ENCODE data around the gene IL1RL2.

IL1RL2 gene

DNA sequence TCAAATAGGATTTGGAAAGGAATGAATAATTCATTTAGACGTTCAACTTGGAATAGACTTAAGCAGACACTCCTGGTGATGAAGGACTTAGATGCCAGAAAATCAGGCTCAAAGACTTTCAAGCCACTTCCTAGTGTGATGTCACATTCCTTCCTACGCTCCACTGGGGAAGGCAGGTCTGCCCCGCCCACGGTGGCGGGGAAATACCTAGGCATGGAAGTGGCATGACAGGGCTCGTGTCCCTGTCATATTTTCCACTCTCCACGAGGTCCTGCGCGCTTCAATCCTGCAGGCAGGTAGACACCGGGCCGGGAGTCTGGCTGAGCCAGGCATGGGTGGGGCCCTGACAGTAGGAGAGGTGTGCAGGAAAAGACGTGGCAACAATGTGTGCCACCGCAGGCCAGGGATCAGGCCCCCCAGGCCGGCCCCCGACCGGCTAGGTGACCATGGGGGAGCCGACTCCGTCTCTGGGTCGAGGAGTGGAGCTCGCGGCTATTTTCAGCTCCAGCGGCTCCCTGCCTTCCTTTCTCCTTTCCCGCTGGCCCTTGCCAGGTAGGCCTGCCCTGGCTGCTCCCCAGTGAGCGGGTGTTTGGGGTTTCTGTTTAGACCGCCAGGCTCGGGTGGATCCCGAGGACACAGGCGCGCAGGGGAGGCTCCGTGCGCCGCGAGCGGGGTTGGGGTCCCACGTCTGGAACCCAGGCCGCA lies at the start of gene IL1RL2:
Gene IL1RL2 (plus strand): TSS at position 233 of the 705 bp plus-strand sequence. CDS start 845 bp downstream, outside the sequence.
- peak; percentile 39 for DNase-seq

DNA sequence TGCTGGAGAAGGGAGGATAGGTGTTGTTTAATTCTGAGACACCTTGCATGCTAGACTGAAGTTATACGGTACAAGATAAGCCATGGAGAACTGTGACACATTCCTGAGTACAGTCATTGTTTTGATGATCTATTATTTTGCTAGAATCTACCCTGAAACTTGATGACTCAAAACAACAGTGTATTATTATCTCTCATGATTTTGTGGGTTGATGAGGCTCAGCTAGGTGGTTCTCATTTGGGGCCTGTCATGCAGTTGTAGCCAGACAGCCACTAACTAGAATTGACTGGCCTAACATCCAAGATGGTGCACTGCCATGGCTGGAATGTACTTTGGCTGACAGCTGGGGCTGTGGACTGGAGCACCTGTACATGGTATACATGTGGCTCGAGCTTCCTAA lies 49.7 kb upstream of the IL1RL2 start:
- no peak for DNase-seq

DNA sequence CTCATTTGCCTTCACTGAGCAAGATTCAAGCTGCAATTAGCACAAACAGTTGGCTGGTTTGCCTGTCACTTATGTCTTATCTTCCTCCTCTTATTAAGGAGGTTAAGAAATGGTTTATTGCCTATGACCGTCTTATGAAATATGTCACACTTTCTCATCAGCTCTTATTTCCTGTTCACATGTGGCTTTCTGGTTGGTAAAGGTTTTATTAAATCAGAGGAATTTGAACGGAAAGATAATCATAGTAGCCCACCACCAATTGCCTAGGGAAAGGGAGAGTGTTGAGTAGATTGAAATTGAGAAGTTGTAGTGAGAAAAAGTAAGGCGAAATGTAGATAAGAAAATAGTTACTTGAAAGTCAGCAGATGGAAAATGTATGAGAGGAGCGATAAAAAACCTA lies 48.5 kb upstream of the IL1RL2 start:
- no peak for DNase-seq

DNA sequence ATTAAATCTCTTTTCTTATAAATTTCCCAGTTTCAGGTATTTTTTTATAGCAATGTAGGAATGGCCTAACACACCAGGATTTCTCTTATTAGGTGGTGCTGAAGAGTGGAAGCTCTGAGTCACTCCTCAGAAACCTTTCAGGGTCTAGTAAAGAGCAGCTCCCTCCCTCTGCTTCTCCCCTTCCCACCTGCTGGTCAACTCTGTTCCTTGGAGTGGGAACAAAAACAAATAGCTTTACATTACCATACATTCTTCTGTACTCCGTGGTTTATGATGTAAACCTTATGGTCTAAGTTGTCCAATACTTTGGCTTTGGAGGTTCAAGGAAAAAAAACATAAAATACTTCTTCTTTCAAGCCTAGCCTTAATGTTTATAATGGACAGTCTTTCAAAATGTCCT lies 47.0 kb upstream of the IL1RL2 start:
- no peak for DNase-seq

DNA sequence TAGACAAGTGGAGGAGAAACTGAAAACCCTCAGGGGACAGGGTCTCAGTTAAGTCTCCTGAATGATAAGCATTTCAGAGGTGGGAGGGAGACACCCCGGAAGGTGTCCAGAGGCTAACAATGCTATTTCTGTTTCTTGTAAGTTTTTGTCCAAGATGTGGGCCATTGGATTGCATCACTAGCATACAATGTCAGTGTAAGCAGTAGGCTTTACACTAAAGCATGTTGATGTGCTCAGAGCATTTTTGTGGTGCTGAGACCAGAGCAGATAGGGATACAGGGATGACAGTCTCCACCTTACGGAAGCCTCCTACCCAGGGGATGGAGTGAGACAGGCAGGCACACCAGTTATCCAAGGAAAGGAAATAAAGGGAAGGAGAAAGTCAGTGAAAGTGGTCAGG lies 46.4 kb upstream of the IL1RL2 start:
- no peak for DNase-seq

DNA sequence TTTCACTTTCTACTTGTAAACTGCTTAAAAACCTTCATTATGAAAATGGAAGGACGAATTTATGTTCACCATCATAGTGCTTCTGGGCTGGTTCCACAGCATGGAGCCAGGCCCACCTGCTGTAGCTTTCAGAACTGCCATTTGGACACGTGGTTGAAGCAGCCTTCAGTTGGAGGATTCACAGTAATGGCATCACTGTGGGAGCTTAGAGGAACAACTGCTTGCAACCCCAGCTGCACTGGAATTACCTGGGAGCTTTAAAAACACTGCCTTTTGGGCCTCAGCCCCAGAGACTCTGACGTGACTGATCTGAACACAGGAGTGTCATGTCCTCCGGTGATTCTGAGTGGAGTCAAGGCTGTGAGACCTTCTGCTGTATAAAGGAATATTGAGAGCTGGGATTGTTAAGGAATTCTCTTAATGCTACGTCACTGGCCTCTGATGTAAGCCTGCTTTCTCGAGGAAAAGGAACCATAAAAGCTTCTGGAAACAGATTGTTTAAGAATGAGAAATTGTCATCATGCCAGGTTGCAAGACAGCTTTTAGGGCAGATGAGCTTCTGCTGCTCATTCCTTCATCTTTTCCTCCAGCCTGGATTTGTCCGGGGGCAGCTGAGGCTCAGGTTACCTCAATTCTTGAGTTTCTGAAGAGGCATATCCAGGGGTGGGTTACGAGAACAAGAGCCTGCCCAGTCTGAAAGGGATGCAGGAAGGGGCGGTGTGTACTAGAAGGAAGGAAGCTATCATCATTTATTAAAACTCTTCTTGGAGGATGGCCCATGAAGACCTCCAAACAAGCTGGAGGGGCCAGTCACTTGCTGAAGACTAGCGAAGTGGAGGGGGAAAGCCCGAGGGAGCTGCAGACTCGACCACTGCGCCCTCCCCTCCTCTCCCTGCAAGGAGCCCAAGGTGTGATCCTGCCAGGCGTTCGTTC lies 45.5 kb upstream of the IL1RL2 start:
- peak; percentile 67 for DNase-seq

DNA sequence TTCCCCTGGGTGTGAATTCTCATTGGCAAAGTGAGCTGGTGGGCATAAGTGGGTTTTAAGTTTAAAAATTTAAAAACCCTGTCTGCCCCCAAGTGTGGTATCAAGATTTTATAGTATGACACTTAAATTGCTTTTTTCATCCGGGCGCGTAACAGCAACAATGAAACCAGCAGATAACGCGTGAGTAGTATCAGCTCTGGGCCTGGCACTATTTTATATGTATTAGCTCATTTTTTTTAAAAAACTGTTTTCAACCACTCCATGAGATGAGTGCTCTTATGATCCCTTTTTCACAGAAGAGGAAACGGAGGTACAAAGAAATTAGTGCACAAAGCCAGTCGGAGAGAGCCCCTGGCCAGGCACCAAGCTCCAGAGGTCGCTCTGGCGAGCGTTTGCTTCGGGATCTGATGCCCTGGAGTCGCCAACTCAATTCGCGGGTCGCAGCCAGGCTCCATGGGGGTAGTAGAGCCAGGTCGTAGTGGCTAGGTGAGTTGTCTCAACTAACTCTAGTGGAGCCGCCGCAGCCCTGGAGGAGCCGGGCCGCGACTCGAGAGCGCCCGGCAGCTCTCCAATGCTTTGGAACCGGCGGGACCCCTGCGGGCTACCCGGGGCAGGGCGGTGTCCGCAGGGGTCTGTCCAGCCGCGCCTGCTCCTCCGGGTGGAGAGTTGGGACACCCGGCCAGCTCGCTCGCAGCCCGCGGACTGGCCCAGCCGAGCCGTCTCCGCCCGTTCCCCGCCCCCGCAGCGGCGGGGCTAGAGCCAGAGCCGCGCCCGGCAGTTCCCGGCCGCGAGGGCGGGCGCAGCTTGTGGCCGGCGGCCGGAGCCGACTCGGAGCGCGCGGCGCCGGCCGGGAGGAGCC lies 44.6 kb upstream of the IL1RL2 start, which contains the start of gene IL1R1:
Gene IL1R1 (plus strand): TSS at position 777 of the 859 bp plus-strand sequence. CDS start 14,979 bp downstream, outside the sequence.
- peak; percentile 89 for DNase-seq

DNA sequence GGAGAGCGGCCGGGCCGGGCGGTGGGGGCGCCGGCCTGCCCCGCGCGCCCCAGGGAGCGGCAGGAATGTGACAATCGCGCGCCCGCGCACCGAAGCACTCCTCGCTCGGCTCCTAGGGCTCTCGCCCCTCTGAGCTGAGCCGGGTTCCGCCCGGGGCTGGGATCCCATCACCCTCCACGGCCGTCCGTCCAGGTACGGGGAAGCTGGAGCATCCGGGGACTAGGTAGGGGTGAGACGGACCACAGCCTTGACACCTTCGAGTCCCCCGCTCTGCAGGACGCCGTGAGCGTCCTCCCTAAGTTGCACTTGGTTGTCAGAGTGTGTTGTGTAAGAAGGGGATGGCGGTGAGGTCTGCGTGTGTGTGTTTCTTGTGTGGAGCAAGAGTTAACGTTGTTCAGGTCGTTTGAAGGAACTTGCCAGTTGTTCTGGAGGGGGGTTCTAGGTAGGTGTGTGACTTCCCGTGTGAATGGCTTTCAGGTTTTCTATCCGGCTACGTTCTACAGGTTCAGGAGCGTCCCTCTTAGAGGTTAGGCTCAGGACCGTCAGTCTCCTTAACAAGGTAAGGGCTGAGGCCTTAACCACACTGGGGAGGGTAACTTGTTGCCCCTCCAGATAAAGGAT lies 43.9 kb upstream of the IL1RL2 start:
- DNase-seq = no peak

DNA sequence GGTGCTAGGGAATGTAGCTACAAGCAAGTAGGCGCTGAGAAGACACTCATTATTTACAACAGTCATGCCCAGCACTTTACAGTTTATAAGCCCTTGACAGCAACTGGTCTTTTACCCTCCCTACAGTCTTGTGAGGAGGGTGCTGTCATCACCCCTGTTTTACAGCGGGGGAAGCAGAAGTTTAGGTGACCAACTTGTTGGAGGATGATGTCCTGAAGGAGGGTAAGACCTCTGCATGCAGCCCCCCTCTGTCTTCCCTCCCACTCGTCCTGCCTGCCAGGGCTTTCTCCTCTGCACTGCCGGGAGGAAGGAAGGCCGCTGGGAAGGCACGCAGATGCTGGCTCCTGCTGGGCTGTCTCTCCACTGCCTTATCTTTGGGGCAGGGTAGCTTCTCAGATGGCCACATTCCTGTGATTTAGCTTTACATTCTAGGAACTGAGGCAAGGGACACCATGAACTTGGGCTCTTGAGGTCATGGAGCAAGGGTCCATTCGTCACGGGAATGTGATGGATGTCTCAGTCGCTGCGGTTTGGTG lies 43.3 kb upstream of the IL1RL2 start:
- peak; percentile 60 for DNase-seq

DNA sequence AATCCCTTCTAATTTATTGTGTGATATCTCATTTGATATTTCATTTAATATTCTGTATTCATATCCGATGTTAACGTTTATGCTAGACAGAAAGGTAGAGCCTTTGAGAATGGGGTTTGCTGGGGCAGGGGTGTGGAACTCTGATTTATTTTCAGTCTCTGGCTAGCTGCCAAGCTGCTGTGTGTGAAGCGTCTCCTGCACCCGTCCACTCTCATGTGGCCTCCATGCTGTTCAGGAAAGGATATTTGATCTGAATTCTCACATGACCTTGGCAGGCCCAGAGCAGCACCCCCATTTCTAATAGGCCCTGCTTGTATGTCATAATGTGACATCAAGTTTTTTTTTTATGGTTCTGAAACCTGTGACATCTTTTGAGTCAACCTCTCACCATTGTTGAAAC lies 42.7 kb upstream of the IL1RL2 start:
- DNase-seq = no peak

DNA sequence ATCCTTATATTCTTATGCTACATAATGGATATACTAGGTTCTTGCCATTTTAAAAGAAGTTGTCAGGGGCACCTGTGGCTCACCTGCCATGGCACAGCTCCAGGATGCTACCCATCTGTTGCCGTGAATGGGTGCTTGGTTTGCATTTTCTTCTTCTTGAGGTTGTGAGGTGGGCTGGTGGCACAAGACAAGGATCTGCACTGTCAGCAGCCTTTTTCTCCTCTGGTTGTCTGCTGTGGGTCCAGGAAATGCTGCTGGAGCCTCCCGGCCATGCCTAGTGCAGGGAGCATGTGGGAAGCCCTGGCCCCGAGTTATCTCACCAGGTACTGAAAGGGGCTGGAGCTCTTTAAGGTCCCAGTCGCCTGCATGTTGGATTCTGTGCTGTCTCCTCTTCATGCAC lies 41.7 kb upstream of the IL1RL2 start:
- no peak for DNase-seq

DNA sequence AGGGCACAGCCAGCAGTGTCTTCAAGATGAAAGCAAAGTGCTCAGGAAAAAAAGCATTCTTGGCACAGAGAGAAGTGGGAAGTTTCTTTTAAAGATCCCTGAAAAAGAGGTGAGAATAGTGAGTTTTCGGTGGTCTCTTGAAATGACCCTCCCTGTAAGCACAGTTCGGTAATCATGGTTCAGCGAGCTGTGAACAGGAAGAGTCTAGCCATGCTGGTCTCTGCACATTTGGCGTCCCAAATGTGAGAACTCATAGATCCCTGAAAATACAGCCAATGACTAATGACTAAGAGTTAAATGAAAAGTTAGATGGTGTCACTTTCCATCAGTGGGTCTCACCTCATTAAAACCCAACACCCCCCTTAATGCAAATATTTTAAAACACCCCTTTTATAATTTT lies 40.9 kb upstream of the IL1RL2 start:
- DNase-seq = no peak

DNA sequence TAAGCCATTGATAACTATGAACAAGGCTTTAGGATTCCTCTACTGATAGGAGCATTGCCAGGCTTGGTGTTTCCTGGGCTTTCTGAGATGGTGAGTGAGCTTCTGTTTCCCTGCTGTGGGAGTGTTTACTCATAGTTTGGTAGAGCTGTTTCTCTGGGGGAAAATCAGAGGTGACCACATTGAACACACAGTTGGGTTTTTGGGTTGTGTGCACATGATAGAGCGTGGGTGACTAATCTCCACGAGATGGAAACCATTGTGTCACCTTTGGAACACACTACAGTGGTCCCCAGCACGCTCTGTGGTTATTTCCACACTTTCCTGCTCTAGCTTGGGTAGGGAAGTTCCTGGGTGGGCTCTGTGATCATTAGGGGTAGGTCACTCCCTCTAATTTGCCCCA lies 38.9 kb upstream of the IL1RL2 start:
- no peak for DNase-seq

DNA sequence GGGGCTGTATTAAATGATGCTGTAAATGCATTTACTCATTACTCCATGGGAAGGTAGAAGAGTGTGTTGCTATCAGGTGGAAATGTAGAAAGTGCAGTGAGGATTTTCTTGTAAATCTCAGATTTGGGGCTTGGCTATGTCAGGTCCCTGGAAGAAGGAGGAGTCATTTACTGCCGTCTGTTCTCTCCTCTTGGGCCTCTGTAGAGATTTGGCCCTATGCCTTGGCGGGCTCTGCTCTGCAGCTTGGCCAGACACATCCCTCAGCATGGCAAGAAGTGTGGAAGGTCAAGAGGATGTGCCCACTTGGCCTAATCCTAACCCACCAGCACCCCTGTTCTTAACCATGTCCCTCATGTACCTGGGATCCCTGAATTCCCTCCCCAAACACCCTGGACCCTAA lies 37.6 kb upstream of the IL1RL2 start:
- no peak for DNase-seq

DNA sequence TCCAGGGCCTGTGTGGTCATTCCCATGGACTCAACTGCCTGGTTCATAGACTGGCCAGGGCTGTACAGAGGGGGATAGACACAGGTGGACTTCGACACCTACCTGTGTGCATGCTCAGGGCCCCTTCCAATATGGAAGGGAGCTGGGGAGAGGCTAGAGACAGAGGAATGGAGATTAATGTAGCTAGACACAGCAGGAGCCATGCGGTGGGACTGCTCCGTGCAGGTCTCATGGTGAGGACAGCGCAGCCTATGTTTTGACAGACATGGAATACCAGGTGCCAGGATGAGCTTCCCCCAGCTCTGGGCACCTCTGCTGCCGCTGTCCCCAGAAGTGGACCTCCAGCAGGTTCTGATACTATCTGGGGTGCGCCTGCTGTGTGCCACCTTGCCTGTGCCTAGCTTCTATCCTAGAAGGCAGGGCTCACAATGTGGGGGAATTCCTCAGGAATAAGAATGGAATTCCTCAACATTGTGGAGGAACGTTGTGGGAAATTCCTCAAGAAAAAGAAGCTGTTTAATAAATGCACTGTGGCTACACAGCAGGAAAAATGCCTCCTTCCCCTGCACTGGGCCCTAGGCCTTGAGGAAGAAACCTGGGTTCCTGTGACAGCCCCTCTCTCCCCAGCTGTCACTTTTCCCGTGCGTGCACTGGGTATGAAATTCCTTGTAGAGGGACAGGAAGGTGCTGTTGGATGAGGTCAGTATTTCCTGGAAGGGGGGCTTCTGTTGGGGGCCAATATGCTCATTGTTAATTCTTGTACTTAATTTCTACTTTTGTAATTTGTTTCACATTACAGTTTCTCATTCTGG lies 37.0 kb upstream of the IL1RL2 start:
- DNase-seq = no peak

DNA sequence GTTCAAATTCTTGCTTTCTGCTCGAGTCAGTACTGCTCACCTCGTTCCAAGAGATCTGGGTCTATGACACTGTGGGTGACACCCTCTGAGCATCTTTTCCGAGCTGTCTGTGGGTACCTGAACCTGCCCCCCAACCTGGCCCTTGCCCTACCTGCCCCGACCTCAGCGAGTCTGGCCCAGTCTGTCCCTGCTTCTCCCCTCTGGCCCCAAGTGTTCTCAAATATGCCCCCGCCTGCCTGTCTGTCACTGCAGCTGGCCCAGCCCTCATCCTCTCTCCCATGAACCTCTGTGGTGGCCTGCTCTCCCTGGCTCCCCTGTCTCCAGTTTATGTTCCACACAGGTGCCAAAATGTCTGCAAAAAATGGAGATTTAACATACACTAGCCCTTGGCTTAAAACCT lies 32.5 kb upstream of the IL1RL2 start:
- DNase-seq = no peak

DNA sequence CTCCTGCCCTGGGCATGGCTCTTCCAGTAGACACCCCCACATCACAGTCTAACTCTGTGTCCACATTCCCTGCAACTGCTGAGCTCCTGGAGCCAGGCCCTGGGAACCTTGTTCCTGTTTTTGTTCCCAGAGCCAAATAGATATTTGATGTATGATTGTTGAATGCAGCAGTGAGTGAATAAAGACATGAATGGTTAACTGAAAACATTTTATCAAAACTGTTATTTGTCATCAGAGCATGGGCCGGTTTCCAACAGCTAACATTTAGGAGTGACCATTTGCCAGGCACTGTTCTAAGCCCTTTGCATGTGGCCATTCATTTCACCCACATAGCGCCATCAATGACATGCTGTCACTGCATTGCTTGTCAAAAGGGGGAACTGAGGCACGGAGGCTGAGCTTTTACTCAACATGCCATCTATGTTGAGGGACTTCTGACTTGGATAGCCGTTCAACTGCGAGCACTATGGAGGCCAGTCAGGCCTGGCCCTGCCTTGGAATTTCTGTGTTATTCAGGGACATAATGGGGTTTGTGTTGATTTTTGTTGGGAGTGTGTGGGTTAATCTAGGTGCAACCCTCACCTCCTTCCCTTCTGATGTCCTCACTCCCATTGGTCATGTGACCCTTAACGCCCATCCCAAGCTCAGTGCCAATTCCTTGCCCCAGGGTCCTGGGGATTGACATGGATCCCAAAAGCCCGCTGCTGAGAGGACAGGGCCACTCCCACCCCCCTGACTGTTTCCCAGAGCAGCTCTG lies 31.7 kb upstream of the IL1RL2 start:
- no peak for DNase-seq

DNA sequence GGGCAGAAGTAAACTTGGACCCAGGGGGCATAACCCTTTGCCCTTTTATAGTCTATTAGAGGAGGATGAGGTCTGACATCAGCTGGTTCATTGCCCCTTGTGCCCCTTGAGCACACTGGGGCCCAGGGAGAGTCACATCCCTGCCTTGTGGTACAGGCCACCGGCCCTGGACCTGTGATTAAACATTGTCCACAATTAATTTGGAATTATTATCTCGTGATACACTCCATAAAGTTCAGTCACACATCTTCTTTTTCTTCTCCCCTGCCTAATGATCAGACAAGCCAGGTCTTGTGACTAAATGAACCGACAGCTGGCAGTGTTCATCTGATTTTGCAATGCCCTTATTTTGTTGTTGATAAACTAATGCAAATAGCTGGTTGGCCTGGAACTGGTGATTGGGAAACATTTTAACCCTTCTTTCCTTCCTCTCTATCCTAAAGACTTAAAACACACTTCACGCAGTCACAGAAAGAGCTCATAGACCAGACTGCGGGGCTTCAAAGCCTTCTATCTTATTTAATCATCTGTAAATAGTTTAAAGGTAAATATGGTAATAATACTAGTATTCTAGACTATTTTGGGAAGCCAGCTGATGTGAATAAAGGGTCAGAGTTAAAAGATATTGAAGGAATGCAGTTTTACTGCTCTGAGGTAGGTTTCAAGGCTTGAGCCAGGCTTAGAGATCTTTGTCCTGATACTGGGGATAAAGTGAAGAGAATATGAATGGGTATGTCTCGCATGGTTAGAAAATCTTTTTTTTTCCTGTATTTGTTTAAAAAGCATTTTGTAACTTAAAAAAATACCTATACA lies 30.9 kb upstream of the IL1RL2 start:
- DNase-seq = no peak

DNA sequence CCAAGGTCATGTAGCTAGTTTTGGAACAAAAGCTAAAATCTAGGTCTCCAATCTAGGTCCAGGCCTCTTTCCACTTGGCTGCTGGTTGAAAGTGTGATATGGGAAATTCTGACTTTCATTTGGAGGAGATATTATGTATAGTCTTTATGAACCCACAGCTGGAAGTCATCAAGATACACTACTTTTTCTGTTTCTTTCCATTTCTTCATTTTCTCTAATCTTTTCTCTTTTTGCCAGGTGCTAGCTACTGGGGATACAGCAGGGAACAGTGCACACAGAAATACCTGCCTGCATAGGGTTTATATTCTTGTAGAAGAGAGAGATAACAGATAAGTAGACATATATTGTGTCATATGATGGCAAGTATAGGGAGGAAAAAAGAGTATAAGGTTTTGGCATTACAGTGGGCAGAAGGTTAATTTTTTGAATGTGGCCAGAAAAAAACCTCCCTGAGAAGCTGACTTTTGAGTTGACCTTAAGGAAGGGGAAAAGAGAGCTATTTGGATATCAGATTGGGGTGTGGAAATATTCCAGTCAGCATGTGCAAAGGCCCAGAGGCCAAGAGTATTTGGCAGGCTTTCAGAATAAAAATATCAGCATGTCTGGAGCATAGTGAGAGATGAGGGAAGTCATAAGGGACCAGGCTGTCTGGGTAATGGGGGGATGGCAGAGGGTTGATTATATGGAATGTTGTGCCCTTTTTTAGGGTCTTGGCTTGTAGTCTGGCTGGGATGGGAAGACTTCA lies 28.6 kb upstream of the IL1RL2 start:
- no peak for DNase-seq
